ENCODE data around the gene ZNF423.

GRCh38 chr16:49499414-49499785, 356.5 kb downstream of the ZNF423 start:
- no peak for TF ChIP-seq FOXM1 (IDR thresholded peaks at IDR 0.05; ENCODE audit: borderline replicate concordance)
- no peak for TF ChIP-seq SUZ12 (IDR thresholded peaks at IDR 0.05)
